MM.1S (cell line): Measurements from ENCODE around the gene NLRP9.

Source experiments
- CTCF ChIP-seq: fragments of 300-600 bp; sonication (generic); IDR thresholded peaks from 2 replicates; pipeline ENCODE4 v1.5.1; 2016; ENCODE audit warnings: antibody characterized with exemption, low read length, mixed read lengths
- EZH2 ChIP-seq: fragments of 300-600 bp; sonication (generic); optimal IDR thresholded peaks from 2 replicates; pipeline ENCODE3; 2017; ENCODE audit warnings: low read depth, mild to moderate bottlenecking, antibody characterized with exemption, low read length, mixed read lengths

GRCh38 chr19:55781112-55781511, 42.9 kb upstream of the NLRP9 start:
- TF ChIP-seq CTCF: no peak
- TF ChIP-seq EZH2: no peak
